GM19438 (cell line): ENCODE data around the gene FIG4.
"Not testable (repeated sequence)": the region's sequence is repeated elsewhere in the genome, so short reads cannot be mapped to it uniquely, and the experiment has no call there.

Source experiments
- ATAC-seq: cut with Tn5 transposase; IDR thresholded peaks from one replicate; pipeline ENCODE4 v1.9.1; 2021; ENCODE audit warnings: low read depth; ENCODE audit not compliant: unreplicated experiment

FIG4 gene

DNA sequence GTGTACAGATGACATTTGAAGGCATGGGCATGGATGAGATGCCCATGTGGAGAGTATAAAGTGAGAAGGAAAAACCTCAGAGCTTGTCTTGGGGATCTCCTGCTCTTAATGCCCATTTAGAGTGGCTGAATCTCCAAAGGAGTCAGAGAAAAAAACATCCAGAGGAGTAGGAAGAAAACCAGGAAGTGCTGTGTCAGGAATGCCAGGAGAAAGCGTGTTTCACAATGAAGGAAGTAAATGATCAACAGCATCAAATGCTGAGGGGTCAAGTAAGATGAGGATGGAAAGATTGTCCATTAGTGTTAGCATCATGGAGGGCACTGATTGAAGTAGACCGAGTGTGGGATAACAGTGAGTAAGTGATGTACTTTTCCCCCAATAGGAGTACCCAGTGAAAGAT, 56.1 kb downstream of the FIG4 start:
- no peak for ATAC-seq

DNA sequence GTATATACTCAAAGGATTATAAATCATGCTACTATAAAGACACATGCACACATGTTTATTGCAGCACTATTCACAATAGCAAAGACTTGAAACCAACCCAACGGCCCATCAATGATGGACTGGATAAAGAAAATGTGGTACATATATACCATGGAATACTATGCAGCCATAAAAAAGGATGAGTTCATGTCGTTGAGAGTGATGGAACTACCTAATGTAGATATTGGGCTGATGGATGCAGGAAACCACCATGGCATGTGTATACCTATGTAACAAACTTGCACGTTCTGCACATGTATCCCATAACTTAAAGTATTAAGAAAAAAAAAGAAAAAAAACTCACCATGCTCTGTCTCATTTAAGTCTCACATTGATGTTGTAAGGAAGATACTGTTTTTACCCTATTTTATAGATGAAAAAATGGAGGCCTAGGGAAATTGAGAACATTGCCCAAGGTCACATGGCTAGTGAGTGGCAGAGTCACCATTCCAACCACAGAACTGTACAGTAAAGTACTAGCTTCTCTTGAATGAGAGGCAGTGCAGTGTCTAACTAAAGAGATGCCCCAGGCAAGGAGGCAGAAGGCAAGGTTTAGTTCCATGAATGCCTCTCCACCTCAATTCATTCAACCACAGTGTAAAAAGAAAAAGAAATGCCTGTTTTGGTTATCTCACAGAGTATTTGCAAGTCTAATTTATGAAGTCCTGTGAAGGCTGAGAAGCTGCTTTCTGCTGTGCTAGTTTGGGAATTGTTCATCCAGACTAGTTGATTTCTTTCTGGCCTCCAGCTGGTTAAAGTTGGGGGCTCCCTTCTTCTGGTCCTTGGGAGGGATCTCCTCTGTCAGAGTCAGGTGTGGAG, 68.2 kb downstream of the FIG4 start:
- ATAC-seq, result no peak

DNA sequence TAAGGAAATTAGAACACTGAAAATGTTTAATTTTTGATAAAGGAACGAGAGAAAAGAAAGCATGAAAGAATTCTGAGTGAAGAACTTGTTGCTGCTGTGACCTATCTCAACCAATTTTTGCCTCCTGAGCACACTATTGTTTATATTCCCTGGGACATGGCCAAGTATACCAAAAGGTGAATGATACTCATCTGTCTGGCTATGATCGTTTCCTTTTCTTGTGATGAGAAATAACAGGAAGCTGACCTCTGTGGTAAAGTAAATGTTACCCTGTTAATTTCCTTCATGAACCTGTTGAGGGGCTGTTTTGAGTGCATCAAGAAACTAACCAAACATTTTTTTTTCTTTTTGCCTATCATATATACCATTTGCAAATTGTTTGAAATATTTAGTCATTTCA, 69.1 kb downstream of the FIG4 start:
- no peak for ATAC-seq

DNA sequence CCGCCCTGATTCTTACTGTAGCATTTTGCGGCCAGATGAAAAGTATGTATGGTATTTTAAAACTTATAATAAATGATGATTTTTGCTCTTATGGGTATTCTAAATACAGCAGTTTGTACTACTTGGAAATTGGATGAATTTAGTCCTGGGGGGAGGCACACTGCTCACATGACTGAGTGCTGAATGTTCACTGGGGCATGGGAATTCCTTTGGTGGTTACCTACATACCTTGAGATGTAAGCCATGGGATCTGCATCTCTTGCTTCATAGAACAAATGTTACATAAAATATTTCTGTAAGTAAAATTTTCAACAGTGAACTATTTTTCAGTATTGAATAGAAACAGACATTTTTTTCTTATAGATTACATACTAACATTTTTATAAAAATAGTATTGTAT, 71.1 kb downstream of the FIG4 start:
- ATAC-seq, result no peak

DNA sequence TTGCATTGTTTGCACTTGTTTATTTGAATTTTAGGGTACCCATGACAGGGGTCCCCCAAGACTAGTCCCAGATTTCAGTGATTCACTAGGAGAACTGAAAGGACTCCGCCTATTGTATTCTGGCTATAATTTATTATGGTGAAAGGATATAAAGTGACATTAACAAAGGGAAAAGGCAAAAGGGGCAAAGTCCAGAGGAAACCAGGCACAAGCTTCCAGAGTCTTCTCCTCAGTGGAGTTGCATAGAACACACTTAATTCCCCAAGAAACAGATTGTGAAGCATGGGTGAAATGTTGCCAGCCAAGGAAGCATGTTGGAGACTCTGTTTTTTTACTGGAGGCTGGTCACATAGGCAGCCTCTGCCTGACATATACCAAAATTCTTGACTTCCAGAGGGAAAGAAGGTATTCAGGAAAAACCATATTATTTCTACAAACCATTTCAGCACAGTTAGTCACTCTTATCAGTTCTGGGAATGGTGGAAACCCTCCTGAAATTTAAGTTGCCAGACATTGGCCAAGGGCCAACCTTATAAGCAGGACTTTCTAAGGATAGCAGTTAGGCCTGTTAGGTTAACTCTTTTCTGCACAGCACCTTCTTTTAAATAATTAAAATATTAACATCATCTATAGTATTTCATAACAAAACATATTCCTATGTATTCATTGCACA, 71.8 kb downstream of the FIG4 start:
- ATAC-seq, result no peak

GRCh38 chr6:109766167-109766566, 75.1 kb downstream of the FIG4 start:
- no peak for ATAC-seq

DNA sequence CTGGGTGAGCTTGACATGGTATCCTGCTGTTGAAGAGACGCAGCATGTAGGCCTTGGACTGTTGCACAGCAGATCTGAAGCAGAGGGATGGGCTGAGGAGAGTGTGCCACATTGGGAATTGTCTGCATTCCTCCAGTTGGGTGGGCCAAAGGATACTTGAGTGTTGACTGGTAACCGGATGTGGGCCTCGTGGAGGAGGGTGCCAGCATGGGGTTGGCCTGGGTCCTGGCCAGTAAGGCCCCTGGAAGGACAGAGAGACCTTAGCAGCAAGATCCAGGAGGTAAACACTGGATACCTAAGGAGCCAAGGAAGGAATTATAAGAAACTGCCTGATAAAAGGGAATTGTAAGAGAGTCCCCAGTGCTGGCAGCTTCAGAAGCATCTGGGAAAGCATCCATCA, 76.9 kb downstream of the FIG4 start:
- no peak for ATAC-seq

GRCh38 chr6:109768485-109768884, 77.4 kb downstream of the FIG4 start:
- no peak for ATAC-seq

- ATAC-seq, result no peak
These were observed 78.1 kb downstream of the FIG4 start for GRCh38 chr6:109769213-109769612.

DNA sequence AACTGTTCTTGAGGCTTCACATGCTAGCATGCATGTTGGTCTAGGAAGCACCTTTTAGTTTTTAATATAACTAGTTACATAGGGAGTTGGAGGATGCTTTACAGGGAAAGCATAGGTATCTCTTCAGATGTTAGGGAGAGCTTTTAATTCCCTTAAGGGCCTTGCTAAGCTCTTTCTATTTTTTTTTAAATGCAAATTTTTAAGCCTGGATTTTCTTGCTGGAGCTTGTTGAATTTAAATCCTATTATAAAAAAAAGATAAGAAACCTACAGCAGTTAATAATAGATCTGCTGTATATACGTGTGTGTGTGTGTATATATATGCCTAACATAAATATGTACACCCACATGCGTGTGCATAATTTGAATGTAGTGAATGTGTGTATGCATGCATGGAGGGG, 79.0 kb downstream of the FIG4 start:
- ATAC-seq, result no peak

GRCh38 chr6:109770779-109771178, 79.7 kb downstream of the FIG4 start:
- ATAC-seq, result no peak

DNA sequence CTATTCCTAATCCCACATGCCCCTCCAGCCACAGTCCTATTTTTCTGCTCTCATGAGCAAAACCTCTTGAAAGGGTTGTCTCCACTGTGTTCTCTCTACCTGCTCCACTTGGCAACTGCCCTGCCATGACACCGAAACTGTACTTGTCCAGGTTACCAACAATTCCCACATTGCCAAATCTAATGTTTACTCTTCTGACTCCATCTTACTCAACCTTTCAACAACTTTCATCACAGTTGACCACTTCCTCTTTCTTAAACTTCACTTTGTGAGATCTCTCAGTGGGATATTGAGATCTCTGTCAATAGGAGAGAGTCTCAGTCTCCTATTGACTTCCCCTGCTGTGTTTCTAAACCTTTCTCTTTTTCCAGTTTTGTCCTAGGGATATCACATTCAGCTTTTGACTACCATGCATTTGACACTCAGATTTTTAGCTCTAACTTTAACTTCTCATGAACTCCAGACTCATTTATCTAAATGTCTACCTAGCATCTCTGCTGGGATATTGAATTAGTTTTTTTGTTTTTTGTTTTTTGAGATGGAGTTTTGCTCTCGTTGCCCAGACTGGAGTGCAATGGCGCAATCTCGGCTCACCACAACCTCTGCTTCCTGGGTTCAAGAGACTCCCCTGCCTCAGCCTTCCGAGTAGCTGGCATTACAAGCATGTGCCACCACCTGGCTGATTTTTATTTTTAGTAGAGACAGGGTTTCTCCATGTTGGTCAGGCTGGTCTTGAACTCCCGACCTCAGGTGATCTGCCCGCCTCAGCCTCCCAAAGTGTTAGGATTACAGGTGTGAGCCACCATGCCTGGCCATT, 81.1 kb downstream of the FIG4 start:
- not testable (repeated sequence) for ATAC-seq

DNA sequence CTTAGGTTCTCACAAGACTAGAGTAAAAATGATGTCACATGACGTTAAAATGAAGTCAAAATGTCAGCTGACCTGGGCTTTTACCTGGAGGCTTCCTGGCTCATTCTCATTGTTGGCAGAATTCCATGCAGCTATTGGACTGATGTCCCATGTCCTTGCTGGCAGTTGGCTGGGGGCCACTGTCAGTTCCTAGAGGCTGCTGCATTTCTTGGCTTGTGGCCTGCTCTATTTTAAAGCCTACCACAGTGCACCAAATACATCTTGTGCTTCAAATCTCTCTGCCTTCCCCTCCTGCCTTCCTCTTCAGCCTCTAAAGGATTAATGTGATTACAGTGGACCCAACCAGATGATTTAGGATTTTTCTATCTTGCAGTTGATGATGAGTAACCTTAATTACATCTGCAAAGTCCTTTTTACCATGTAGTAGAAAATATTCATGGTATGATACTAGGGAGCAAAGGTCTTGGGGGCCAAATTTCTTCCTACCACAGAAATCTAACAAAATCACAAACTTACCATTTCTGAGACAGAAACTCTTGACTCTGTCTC, 81.9 kb downstream of the FIG4 start:
- no peak for ATAC-seq

- ATAC-seq, result no peak
These were observed 89.9 kb downstream of the FIG4 start for GRCh38 chr6:109781001-109781400.

DNA sequence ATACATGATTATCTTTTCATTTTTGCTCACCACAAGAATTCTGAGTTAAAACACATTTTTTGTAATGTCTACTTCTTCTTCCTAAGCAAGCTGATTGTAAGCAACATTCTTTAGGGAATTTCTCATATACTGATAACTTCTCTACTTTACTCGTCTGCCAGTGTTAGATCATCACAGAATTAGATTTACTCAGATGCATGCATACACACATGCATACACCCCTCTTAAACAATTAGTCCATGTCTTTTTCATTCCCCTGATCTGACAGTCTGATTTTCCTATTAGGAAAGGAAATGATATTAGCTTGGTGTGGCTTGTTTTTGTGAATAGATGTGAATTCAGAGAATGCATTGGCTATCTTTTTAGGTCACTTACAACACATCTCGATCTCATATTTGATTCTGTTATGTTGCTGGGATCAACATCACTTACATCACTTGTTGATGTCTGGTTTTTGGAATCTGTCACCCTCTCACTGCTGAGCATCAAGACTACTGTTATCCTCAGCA, 91.4 kb downstream of the FIG4 start:
- no peak for ATAC-seq

GRCh38 chr6:109783250-109783986, 92.3 kb downstream of the FIG4 start:
- no peak for ATAC-seq

DNA sequence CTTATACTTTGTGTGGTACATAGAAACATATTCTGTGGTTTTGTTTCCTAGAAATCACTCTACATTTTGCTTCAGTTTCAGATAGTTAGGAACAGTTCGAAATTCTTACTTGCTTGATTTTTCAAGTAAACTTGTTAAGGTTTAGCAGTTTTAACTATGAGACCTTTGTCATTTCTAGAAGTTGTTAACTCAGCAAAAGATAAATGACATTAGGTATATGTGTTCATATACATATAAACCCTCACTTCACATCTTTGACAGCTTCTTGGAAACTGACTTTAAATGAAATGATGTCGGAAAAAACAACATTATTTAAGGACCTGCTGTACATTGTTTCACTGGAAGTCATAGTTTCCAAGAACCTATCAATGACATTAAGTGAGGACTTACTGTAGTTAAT, 96.2 kb downstream of the FIG4 start:
- no peak for ATAC-seq

GRCh38 chr6:109788687-109789086, 97.6 kb downstream of the FIG4 start:
- ATAC-seq, result no peak

DNA sequence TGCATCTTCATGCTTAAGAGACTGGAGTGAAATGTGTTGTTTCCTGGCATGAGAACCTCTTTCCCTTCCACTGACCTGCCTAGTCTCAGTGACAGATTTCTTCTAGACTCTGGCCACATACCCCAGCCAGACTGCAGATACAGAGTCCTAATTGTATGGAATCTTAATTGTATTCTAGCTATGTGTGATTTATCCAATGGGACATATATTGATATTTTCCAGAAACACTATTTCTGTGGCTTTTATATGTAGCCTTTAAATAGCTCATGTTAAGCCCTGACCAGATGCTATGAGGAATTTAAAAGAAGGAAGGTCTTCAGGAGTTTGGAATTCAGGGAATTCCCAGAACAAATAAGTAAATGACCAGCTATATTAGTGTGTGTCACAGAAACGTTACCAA, 99.0 kb downstream of the FIG4 start:
- ATAC-seq, result no peak

DNA sequence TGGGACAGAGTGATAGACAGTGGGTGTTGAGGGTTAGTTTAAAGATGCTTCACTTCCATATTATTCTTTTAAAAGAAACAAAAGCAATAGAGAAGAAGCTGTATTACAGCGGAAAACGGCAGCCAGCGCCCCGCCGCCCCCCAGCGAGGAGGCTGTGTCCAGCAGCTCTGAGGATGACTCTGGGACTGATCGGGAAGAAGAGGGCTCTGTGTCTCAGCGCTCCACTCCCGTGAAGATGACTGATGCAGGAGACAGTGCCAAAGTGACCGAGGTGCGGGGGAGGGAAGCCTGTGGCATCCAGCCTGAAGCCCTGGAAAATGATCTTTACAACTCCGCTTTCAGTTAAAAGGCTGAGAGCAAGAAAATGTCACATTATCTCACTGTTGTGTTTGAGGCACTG, 100.2 kb downstream of the FIG4 start:
- no peak for ATAC-seq
